Progenitor cell of endocrine pancreas (in vitro differentiated cells): ENCODE measurements around the gene CCDC171. TPM values are rescaled to one million over a fixed set of nuclear protein-coding genes. Genes with fewer than 3 reads are reported as not detected.
"Not testable (repeated sequence)": the region's sequence is repeated elsewhere in the genome, so short reads cannot be mapped to it uniquely, and the experiment has no call there.

Experiments used
- DNase-seq: peaks from one replicate; pipeline ENCODE4 v3.0.0; 2021; ENCODE audit warnings: low spot score; ENCODE audit not compliant: unreplicated experiment
- H3K27ac Mint-ChIP-seq: 2 replicates; pipeline ENCODE4 v1.8.0; 2021; ENCODE audit warnings: mild to moderate bottlenecking, moderate library complexity, mixed read lengths
- H3K27me3 Mint-ChIP-seq: 2 replicates; pipeline ENCODE4 v1.8.0; 2021; ENCODE audit warnings: mixed read lengths
- H3K36me3 Mint-ChIP-seq: 2 replicates; pipeline ENCODE4 v1.8.0; 2022; ENCODE audit warnings: mixed read lengths; ENCODE audit not compliant: insufficient read depth
- H3K4me1 Mint-ChIP-seq: 2 replicates; pipeline ENCODE4 v1.8.0; 2021; ENCODE audit warnings: low read depth, mixed read lengths
- H3K4me3 Mint-ChIP-seq: 2 replicates; pipeline ENCODE4 v1.8.0; 2021; ENCODE audit warnings: low read depth, mild to moderate bottlenecking, moderate library complexity, mixed read lengths
- H3K9me3 Mint-ChIP-seq: 2 replicates; pipeline ENCODE4 v1.8.0; 2021; ENCODE audit warnings: low read depth, mixed read lengths
- CTCF ChIP-seq: fragments of 200-600 bp; sonication (generic); IDR thresholded peaks from one replicate; pipeline ENCODE4 v1.5.0; 2021; ENCODE audit warnings: antibody characterized with exemption, mild to moderate bottlenecking; ENCODE audit not compliant: unreplicated experiment
- total RNA-seq: library from RNA; stranded (reverse); gene quantifications from 2 replicates; pipeline ENCODE4 v1.2.1, GENCODE V29; 2021

CCDC171 gene
- total RNA-seq, 1 donor from 2014 or later = 5.1 TPM

GRCh38 chr9:15522130-15522755 lies 30.6 kb upstream of the CCDC171 start:
- Mint-ChIP-seq H3K9me3 (no peaks in the 10 kb centered on the region), H3K4me1 (peaks cover 3% of the 10 kb centered on the region), H3K27me3 (no peaks in the 10 kb centered on the region), H3K36me3 (no peaks in the 10 kb centered on the region), H3K27ac (no peak overlapping the region), H3K4me3 (no peak overlapping the region)
- DNase-seq = no peak
- TF ChIP-seq CTCF = no peak

GRCh38 chr9:15524845-15525455 lies 27.9 kb upstream of the CCDC171 start:
- no peak for TF ChIP-seq CTCF
- Mint-ChIP-seq H3K27me3 (no peaks in the 10 kb centered on the region), H3K4me3 (no peak overlapping the region), H3K27ac (no peak overlapping the region), H3K9me3 (no peaks in the 10 kb centered on the region), H3K4me1 (peaks cover 3% of the 10 kb centered on the region), H3K36me3 (no peaks in the 10 kb centered on the region)
- no peak for DNase-seq

GRCh38 chr9:15525958-15526357 lies 26.9 kb upstream of the CCDC171 start:
- Mint-ChIP-seq H3K27ac (no peak overlapping the region), H3K4me1 (peaks cover 3% of the 10 kb centered on the region), H3K27me3 (no peaks in the 10 kb centered on the region), H3K9me3 (no peaks in the 10 kb centered on the region), H3K4me3 (no peak overlapping the region), H3K36me3 (no peaks in the 10 kb centered on the region)
- no peak for TF ChIP-seq CTCF
- DNase-seq = no peak

- H3K27ac Mint-ChIP-seq, H3K36me3 Mint-ChIP-seq, H3K4me1 Mint-ChIP-seq, DNase-seq, H3K27me3 Mint-ChIP-seq, H3K4me3 Mint-ChIP-seq, H3K9me3 Mint-ChIP-seq: not testable (repeated sequence)
Measured at GRCh38 chr9:15527035-15527434, 25.8 kb upstream of the CCDC171 start.

- Mint-ChIP-seq H3K4me1 (peaks cover 3% of the 10 kb centered on the region), H3K36me3 (no peaks in the 10 kb centered on the region), H3K9me3 (no peaks in the 10 kb centered on the region), H3K4me3 (no peak overlapping the region), H3K27me3 (no peaks in the 10 kb centered on the region), H3K27ac (no peak overlapping the region)
- TF ChIP-seq CTCF = no peak
- no peak for DNase-seq
Measured at GRCh38 chr9:15529566-15530324, 23.1 kb upstream of the CCDC171 start.

- no peaks in the 10 kb centered on the region for H3K36me3 Mint-ChIP-seq
- TF ChIP-seq CTCF = no peak
- no peaks in the 10 kb centered on the region for H3K9me3 Mint-ChIP-seq
- no peaks in the 10 kb centered on the region for H3K27me3 Mint-ChIP-seq
- no peaks in the 10 kb centered on the region for H3K4me1 Mint-ChIP-seq
- H3K4me3 Mint-ChIP-seq = no peak overlapping the region
- no peak for DNase-seq
- H3K27ac Mint-ChIP-seq = no peak overlapping the region
Measured at GRCh38 chr9:15531380-15531779, 21.5 kb upstream of the CCDC171 start.
